Stimulated activated CD8-positive, alpha-beta memory T cell treated with anti-CD3 and anti-CD28 coated beads, Interleukin-2, amount 100 ng/mL, for 48 hours (primary cell): ENCODE measurements around the gene MALAT1.
"Not testable (repeated sequence)": the region's sequence is repeated elsewhere in the genome, so short reads cannot be mapped to it uniquely, and the experiment has no call there.

Experiments
- DNase-seq, 2 donors: peaks; one replicate each; pipeline ENCODE4 v3.0.0-alpha.2; 2020; ENCODE audit warnings: low read depth in 2 of 2

Gene MALAT1

GRCh38 chr11:65521777-65522521, 23.1 kb downstream of the MALAT1 start:
- not testable (repeated sequence) for DNase-seq

- DNase-seq: not testable (repeated sequence)
These were observed 24.1 kb downstream of the MALAT1 start for GRCh38 chr11:65522718-65523630.

GRCh38 chr11:65523631-65523968, 24.8 kb downstream of the MALAT1 start:
- not testable (repeated sequence) for DNase-seq

- DNase-seq: no peak
These were observed 25.3 kb downstream of the MALAT1 start for GRCh38 chr11:65524014-65524740.

GRCh38 chr11:65524741-65525545, 26.1 kb downstream of the MALAT1 start, which contains the start of gene SCYL1:
Gene SCYL1 (plus strand): TSS chr11:65525083. CDS start chr11:65525154, 71 bp downstream.
- DNase-seq: peak; percentile 67 to 71

DNA sequence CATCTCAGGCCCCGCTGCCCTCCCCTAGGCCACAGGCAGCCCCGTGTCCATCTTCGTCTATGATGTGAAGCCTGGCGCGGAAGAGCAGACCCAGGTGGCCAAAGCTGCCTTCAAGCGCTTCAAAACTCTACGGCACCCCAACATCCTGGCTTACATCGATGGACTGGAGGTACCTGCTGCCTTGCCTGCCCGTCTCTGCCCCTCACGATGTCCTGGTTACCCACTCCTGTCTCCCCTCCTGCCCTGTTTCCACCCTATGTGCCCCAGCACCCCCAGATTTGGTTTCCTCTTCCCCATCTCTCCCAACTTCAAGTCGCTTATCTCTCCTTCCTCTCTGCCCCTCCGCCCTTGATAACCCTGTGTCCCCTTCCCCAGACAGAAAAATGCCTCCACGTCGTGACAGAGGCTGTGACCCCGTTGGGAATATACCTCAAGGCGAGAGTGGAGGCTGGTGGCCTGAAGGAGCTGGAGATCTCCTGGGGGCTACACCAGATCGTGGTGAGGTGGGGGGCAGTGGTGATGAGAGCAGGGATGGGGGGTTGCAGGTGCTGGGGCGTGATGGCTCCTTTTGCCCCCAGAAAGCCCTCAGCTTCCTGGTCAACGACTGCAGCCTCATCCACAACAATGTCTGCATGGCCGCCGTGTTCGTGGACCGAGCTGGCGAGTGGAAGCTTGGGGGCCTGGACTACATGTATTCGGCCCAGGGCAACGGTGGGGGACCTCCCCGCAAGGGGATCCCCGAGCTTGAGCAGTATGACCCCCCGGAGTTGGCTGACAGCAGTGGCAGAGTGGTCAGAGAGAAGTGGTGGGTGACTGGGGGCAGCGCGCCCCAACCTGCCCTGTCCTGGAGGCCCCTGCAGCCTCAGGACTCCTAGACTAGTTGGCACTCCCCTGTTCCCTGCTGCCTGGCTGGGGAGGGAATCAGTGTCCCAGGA, 27.0 kb downstream of the MALAT1 start:
- DNase-seq: no peak

GRCh38 chr11:65526744-65527143, 27.9 kb downstream of the MALAT1 start:
- no peak for DNase-seq

- no peak for DNase-seq
These were observed 30.0 kb downstream of the MALAT1 start for GRCh38 chr11:65528819-65529350.

- no peak for DNase-seq
These were observed 30.8 kb downstream of the MALAT1 start for GRCh38 chr11:65529475-65530156.

- DNase-seq: no peak
These were observed 31.3 kb downstream of the MALAT1 start for GRCh38 chr11:65530157-65530496.

- no peak for DNase-seq
These were observed 33.7 kb downstream of the MALAT1 start for GRCh38 chr11:65532388-65533064.

DNA sequence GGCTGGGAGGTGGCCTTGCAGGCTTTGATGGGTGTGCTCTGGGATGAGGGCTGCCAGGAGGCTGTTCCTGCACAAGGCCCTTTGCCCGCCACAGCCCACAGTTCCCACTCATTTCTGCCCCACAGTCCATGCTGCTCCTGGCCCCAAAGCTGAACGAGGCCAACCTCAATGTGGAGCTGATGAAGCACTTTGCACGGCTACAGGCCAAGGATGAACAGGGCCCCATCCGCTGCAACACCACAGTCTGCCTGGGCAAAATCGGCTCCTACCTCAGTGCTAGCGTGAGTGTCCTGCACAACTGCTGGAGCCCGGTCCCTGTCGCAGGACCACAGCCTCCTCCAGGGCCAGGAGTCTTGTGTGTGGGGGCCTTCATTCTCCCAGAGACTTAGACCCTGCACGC, 36.3 kb downstream of the MALAT1 start:
- no peak for DNase-seq

DNA sequence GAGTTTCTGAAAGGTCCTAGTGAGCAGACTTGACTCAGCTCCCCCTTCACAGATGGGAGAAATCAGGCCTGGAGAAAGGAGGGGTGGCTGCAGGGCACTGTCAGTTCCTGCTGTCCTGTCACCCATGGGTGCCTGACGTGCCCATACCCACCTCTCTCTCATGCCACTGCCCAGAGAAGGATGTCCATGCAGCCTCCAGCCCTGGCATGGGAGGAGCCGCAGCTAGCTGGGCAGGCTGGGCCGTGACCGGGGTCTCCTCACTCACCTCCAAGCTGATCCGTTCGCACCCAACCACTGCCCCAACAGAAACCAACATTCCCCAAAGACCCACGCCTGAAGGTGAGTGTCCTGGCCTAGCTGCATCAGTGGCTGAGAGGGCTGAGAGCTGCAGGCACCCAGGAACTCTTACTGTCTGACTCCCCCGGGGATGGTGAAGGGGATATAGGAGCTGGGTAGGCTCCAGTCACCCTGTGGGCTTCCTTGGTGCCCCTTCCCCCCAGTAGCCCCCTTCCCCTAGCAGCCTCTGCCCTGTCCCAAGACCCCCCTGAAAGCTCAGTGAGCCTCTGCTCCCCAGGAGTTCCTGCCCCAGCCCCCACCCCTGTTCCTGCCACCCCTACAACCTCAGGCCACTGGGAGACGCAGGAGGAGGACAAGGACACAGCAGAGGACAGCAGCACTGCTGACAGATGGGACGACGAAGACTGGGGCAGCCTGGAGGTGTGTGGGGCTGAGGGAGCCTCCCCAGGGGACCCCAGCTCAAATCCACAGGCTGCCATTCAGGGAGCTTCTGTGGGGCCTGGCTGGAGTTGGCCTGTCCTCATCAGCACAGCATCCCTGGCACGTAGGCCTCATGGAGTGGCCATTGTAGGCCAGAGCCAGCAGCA, 37.8 kb downstream of the MALAT1 start:
- no peak for DNase-seq

GRCh38 chr11:65537296-65537597, 38.4 kb downstream of the MALAT1 start:
- DNase-seq: no peak

DNA sequence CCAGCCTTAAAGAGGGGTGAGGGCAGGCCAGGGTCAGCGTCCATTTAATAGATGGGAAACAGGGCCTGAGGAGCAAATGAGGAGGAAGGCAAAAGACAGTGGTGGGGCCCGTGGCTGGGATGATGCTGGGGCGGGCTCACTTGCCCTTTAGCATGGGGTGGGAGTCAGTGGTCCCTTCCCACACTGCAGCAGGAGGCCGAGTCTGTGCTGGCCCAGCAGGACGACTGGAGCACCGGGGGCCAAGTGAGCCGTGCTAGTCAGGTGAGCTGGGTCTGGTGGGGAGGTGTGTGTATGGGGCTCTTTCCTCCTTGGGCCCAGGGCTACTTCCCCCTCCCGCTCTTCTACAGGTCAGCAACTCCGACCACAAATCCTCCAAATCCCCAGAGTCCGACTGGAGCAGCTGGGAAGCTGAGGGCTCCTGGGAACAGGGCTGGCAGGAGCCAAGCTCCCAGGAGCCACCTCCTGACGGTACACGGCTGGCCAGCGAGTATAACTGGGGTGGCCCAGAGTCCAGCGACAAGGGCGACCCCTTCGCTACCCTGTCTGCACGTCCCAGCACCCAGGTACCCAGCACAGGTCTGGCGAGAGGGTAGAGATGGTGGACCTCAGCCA, 38.9 kb downstream of the MALAT1 start:
- no peak for DNase-seq

DNA sequence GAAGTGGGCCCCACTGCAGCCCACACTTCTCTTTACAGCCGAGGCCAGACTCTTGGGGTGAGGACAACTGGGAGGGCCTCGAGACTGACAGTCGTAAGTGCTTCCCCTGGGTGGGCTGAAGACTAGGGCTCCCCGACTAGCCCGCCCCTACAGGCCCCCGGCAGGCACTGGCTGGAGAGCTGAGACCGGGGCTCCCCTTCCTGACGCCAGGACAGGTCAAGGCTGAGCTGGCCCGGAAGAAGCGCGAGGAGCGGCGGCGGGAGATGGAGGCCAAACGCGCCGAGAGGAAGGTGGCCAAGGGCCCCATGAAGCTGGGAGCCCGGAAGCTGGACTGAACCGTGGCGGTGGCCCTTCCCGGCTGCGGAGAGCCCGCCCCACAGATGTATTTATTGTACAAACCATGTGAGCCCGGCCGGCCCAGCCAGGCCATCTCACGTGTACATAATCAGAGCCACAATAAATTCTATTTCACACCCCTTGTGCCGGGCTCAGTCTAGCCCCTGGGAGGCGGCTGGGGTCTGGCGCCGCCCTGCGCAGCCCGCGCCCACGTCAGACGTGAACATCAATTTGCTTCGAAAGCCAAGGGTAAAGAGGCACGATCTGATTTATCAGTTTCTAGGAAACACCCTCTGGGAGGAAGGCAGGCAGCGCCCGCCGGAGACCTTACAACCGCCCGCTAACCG, 39.5 kb downstream of the MALAT1 start:
- DNase-seq: no peak
